Measurements from ENCODE around the gene ITIH6. TPM values are rescaled to one million over a fixed set of nuclear protein-coding genes. Genes with fewer than 3 reads are reported as not detected.
"Not testable (repeated sequence)": the region's sequence is repeated elsewhere in the genome, so short reads cannot be mapped to it uniquely, and the experiment has no call there.

ITIH6 gene
- total RNA-seq, 2 experiments from 2014 or later, result not detected

DNA sequence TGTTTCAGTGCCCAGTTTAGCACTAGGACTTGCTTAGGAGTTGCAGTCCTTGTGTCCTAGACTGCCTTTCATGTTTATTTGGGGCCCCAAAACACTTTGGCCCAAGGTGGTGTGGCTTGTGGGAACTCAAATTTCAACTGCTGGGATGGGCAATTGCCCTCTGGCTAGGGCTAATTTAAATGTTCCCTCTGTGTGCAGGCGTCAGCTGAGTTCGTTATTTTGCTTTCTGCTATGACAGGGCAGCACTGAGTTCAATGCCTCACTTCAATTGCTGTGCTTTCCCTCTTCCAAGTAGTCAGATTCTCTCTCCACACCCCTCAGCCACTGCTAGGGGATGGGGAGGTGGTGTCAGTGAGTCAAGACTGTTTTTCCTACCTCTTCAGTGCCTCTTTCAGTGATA is 51.1 kb downstream of the ITIH6 start:
- ChIA-PET POLR2A (no interaction called here), CTCF (no interaction called here)
- DNase-seq (no peak), ATAC-seq (no peak)
- Mint-ChIP-seq H3K4me3 (no peak overlapping the region), H3K9me3 (ENCODE audit: insufficient read depth) (no peaks in the 10 kb centered on the region), H3K36me3 (ENCODE audit: low read depth) (no peaks in the 10 kb centered on the region), H3K27ac (no peak overlapping the region), H3K27me3 (ENCODE audit: low read depth) (peaks cover 2% of the 10 kb centered on the region), H3K4me1 (ENCODE audit: low read depth) (no peaks in the 10 kb centered on the region)

DNA sequence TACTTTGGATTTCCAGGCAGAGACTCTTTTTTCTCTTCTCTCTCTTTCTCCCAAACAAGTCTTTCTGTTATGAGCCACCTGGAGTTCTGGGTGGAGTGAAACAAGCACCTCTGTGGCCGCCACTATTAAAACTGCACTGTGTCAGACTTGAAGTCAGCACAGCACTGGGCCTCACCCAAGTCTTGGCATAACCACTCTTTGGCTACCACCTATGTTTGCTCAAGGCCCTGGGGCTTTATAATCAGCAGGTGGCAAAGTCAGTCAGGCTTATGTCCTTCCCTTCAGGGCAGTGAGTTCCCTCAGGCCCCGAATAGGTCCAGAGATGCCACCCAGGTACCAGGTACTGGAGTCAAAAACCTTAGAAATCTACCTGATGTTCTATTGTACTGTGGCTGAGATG is 52.4 kb downstream of the ITIH6 start:
- ChIA-PET CTCF (no interaction called here), POLR2A (no interaction called here)
- H3K9me3 Mint-ChIP-seq (ENCODE audit: insufficient read depth), result no peaks in the 10 kb centered on the region
- peaks cover 2% of the 10 kb centered on the region for H3K27me3 Mint-ChIP-seq (ENCODE audit: low read depth)
- no peak for ATAC-seq
- DNase-seq, result no peak
- H3K4me1 Mint-ChIP-seq (ENCODE audit: low read depth), result no peaks in the 10 kb centered on the region
- no peak overlapping the region for H3K27ac Mint-ChIP-seq
- H3K4me3 Mint-ChIP-seq, result no peak overlapping the region
- H3K36me3 Mint-ChIP-seq (ENCODE audit: low read depth), result no peaks in the 10 kb centered on the region

DNA sequence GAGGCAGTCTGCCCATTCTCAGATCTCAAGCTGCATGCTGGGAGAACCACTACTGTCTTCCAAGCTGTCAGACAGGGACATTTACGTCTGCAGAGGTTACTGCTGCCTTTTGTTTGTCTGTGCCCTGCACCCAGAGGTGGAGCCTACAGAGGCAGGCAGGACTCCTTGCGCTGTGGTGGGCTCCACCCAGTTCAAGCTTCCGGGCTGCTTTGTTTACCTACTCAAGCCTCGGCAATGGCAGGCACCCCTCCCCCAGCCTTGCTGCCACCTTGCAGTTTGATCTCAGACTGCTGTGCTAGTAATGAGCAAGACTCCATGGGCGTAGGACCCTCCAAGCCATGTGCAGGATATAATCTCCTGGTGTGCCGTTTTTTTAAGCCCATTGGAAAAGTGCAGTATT is 59.5 kb downstream of the ITIH6 start:
- POLR2A ChIA-PET; H3K4me1 Mint-ChIP-seq (ENCODE audit: low read depth); H3K4me3 Mint-ChIP-seq; DNase-seq; H3K36me3 Mint-ChIP-seq (ENCODE audit: low read depth); H3K9me3 Mint-ChIP-seq (ENCODE audit: insufficient read depth); CTCF ChIA-PET; H3K27me3 Mint-ChIP-seq (ENCODE audit: low read depth); ATAC-seq; H3K27ac Mint-ChIP-seq: not testable (repeated sequence)

DNA sequence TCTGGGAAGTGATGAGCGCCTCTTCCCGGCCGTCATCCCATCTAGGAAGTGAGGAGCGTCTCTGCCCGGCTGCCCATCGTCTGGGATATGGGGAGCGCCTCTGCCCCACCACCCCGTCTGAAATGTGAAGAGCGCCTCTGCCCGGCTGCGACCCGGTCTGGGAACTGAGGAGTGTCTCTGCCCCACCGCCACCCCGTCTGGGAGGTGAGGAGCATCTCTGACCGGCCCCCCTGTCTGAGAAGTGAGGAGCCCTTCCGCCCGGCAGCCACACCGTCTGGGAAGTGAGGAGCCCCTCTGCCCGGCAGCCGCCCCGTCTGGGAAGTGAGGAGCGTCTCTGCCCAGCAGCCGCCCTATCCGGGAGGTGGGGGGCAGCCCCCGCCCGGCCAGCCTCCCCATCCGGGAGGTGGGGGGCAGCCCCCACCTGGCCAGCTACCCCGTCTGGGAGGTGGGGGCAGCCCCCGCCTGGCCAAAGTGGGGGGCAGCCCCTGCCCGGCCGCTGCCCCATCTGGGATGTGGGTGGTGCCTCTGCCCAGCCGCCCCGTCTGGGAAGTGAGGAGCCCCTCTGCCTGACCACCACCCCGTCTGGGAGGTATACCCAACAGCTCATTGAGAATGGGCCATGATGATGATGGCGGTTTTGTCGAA is 61.6 kb downstream of the ITIH6 start:
- H3K27ac Mint-ChIP-seq; CTCF ChIA-PET; ATAC-seq; H3K9me3 Mint-ChIP-seq (ENCODE audit: insufficient read depth); H3K36me3 Mint-ChIP-seq (ENCODE audit: low read depth); DNase-seq; H3K4me1 Mint-ChIP-seq (ENCODE audit: low read depth); POLR2A ChIA-PET; H3K27me3 Mint-ChIP-seq (ENCODE audit: low read depth); H3K4me3 Mint-ChIP-seq: not testable (repeated sequence)

DNA sequence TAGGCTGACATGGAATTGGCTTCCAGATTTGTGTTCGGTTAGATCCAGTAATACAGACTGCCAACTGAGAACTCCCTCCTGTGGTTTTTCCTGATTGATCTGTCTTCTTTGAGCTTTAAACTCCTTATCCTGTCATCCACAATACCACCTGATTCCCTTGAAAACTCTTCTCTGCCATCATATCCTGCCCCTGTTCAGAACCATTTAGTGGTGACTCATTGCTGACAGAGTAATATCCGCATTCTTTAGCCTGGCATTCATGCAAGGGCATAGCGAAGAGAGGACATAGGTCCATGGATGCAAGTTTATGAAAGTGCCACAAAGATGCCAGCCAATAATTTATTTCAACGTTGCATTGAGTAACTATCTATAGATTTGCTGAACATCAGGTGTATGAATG is 76.6 kb downstream of the ITIH6 start:
- ChIA-PET POLR2A (no interaction called here), CTCF (no interaction called here)
- no peak for ATAC-seq
- Mint-ChIP-seq H3K9me3 (ENCODE audit: insufficient read depth) (no peaks in the 10 kb centered on the region), H3K27me3 (ENCODE audit: low read depth) (peaks cover 5% of the 10 kb centered on the region), H3K27ac (no peak overlapping the region), H3K4me1 (ENCODE audit: low read depth) (no peaks in the 10 kb centered on the region), H3K36me3 (ENCODE audit: low read depth) (no peaks in the 10 kb centered on the region), H3K4me3 (no peak overlapping the region)
- DNase-seq, result no peak

DNA sequence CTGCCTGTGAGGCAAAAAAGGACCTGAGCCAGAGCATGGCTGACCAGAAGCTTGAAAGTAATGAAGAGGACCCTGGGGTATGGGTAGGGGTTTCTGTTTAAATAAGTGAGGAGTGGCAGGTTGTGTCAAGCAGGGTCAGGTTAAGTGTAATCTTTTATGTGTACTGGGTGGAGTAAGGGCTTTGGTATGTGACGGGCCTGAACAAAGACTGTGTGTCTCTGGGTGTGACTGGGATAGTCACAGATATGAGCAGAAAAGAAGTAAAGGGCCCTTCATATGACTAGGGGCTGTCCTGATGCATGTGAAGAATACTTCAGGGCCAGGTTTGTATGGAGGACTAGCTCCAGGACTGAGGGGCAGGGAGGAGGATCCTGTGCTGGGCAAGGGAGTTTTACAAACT is 82.4 kb downstream of the ITIH6 start:
- ChIA-PET CTCF (no interaction called here), POLR2A (no interaction called here)
- ATAC-seq (no peak), DNase-seq (no peak)
- Mint-ChIP-seq H3K4me1 (ENCODE audit: low read depth) (no peaks in the 10 kb centered on the region), H3K4me3 (no peak overlapping the region), H3K9me3 (ENCODE audit: insufficient read depth) (no peaks in the 10 kb centered on the region), H3K27me3 (ENCODE audit: low read depth) (no peaks in the 10 kb centered on the region), H3K27ac (no peak overlapping the region), H3K36me3 (ENCODE audit: low read depth) (no peaks in the 10 kb centered on the region)

DNA sequence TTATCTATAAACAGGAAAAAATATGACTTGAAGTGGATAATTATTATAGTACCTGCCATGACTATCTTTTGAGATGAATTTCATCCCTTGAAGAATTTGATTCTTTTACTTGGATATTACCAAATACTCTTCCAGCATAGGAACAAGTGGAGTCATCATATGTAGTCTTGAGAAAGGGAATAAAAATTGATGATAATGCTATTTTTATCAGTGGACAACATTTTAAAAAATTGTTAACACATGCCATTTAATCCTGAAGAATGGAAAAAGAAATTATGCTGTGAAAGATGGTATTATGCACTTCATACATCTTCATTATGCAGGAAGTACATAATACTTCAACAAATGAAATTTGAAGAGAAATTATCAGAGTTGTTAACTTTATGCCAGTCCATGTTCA is 83.6 kb downstream of the ITIH6 start:
- H3K27me3 Mint-ChIP-seq (ENCODE audit: low read depth), result no peaks in the 10 kb centered on the region
- no peak for DNase-seq

DNA sequence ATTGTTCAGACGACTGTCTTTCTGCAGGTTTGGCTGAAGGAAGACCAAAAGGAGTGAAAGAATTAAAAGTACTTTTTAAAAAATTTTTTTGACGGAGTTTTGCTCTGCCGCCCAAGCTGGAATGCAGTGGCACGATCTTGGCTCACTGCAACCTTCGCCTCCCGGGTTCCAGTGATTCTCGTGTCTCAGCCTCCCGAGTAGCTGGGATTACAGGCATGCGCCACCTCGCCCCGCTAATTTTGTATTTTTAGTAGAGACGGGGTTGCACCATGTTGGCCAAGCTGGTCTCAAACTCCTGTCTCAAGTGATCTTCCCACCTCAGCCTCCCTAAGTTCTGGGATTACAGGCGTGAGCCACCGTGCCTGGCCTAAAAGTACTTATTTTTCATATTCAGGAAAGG is 86.3 kb downstream of the ITIH6 start:
- no peak for ATAC-seq
- H3K4me1 Mint-ChIP-seq (ENCODE audit: low read depth), result no peaks in the 10 kb centered on the region
- no peak overlapping the region for H3K27ac Mint-ChIP-seq
- ChIA-PET CTCF (no interaction called here), POLR2A (no interaction called here)
- no peaks in the 10 kb centered on the region for H3K27me3 Mint-ChIP-seq (ENCODE audit: low read depth)
- no peak for DNase-seq
- no peaks in the 10 kb centered on the region for H3K36me3 Mint-ChIP-seq (ENCODE audit: low read depth)
- no peak overlapping the region for H3K4me3 Mint-ChIP-seq
- H3K9me3 Mint-ChIP-seq (ENCODE audit: insufficient read depth), result no peaks in the 10 kb centered on the region

More for the DNA sequence above, 83.6 kb downstream of the ITIH6 start:
- no peak for ATAC-seq
- ChIA-PET CTCF (no interaction called here), POLR2A (no interaction called here)
- no peaks in the 10 kb centered on the region for H3K36me3 Mint-ChIP-seq (ENCODE audit: low read depth)
- H3K27ac Mint-ChIP-seq, result no peak overlapping the region
- no peaks in the 10 kb centered on the region for H3K4me1 Mint-ChIP-seq (ENCODE audit: low read depth)
- no peak overlapping the region for H3K4me3 Mint-ChIP-seq
- no peaks in the 10 kb centered on the region for H3K9me3 Mint-ChIP-seq (ENCODE audit: insufficient read depth)

DNA sequence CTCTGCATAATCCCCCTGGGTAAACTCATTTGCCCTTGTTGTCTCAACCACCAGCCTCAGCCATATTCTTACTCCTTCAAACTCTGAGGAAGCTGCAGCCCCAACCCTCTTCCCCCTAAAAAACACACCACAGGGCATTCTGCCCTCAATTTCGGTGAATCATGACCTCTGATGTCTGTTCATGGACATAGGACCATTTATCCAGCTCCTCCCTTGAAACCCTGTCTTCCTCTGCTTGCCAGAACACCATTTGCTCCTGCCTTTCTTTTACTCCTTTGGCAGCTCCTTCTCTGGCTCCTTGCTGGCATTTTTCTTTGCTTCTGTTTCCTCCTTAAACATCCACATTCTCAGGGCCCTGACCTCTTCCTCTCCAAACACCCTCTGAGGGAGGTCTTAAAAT is 87.1 kb downstream of the ITIH6 start:
- Mint-ChIP-seq H3K27ac (no peak overlapping the region), H3K27me3 (ENCODE audit: low read depth) (peaks cover 5% of the 10 kb centered on the region), H3K36me3 (ENCODE audit: low read depth) (no peaks in the 10 kb centered on the region), H3K9me3 (ENCODE audit: insufficient read depth) (no peaks in the 10 kb centered on the region), H3K4me1 (ENCODE audit: low read depth) (no peaks in the 10 kb centered on the region), H3K4me3 (no peak overlapping the region)
- POLR2A ChIA-PET, result no interaction called here
- DNase-seq (no peak), ATAC-seq (no peak)
- CTCF ChIA-PET, result no interaction called here

DNA sequence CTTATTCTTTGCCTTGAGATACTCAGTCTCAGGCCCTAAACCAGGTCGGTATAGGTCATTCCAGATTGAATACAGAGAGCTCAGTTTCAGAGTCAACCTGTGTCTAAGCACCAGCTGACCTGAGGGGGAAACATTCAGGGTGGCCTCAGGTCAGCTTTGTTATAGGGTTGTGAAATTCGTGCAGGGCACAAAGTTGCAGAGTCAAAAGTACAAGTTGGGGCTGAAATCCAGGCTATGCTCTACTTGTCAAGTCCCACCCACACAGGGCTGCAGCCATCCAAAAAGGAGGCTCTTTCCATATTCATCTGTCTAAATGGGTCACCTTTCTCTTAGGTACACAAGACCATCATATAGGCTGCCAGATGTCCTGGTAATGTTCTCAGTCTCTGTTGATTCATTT is 89.7 kb downstream of the ITIH6 start:
- Mint-ChIP-seq H3K27me3 (ENCODE audit: low read depth) (peaks cover 8% of the 10 kb centered on the region), H3K27ac (no peak overlapping the region), H3K9me3 (ENCODE audit: insufficient read depth) (no peaks in the 10 kb centered on the region), H3K36me3 (ENCODE audit: low read depth) (no peaks in the 10 kb centered on the region), H3K4me3 (no peak overlapping the region), H3K4me1 (ENCODE audit: low read depth) (no peaks in the 10 kb centered on the region)
- ChIA-PET CTCF (no interaction called here), POLR2A (no interaction called here)
- DNase-seq (no peak), ATAC-seq (no peak)

Other genes starting within 250 kb of the ITIH6 start
- gene MAGED2, start 9.5 kb upstream of the ITIH6 start, total RNA-seq, result 10 to 100 TPM; 48.8 to 50.4 TPM
- 1 to 10 TPM in 1 of 2 experiments, under 1 TPM in 1; 0.87 to 1.5 TPM for gene TRO, start 122.6 kb upstream of the ITIH6 start, total RNA-seq
- under 1 TPM; 0.44 to 0.61 TPM for gene PFKFB1, start 195.9 kb upstream of the ITIH6 start, total RNA-seq
- 10 to 100 TPM; 26.9 to 28.0 TPM for gene APEX2, start 202.1 kb upstream of the ITIH6 start, total RNA-seq
- gene ALAS2, start 232.7 kb upstream of the ITIH6 start, total RNA-seq, result not detected